GM15510 (cell line): ENCODE measurements around the gene BSX.

Experiments
- POLR2A ChIP-seq: IDR thresholded peaks from 3 replicates; pipeline ENCODE4 v1.6.1; 2011; ENCODE audit warnings: borderline replicate concordance; ENCODE audit not compliant: insufficient read length; ENCODE audit errors: extremely low read depth

BSX gene

DNA sequence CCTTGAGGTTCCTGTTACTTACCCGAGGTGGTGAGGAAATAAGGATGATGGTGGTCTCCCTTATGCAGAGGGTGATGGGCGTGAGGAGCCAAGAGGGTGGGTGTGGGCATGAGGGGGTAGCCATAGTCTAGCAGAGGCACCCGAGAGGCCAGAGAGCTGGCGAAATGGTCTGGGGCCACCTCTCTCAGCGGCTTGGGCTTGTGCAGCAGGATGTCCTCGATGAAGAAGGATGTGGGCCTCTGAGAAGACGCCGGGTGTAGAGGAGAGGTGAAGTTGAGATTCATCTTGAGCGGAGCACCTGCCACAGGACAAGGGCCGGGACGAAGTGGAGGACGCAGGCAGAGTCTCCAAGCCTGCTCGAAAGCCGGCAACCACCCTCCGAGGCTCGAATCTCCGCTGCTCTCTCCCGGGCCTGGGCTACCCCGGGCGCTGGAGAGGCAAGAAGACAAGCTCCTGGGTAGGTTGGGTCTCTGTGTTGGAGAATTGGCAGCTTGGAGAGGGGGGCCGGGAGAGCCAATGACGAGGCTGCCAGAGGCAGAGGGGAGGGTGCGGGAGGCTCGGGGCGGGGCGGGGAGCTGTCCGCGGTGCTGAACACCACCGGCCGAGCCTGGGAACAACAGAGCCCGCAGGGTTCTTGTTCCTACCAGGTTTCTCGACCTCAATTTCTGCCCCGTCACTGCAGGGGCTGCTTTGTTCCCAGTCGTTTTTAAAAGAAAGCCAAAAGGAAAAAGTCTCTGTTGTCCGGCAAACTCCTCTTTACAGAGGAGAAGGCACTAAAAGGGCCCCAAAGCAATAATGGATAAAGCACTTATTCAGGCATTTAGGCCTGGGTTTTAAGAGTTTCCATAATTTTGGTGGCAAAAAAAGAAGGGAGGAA is at the start of gene BSX:
Gene BSX, minus strand, starts transcription at position 447 of the 877 bp plus-strand sequence. Its CDS starts 163 bp downstream, at position 284.
- TF ChIP-seq POLR2A, result no peak

DNA sequence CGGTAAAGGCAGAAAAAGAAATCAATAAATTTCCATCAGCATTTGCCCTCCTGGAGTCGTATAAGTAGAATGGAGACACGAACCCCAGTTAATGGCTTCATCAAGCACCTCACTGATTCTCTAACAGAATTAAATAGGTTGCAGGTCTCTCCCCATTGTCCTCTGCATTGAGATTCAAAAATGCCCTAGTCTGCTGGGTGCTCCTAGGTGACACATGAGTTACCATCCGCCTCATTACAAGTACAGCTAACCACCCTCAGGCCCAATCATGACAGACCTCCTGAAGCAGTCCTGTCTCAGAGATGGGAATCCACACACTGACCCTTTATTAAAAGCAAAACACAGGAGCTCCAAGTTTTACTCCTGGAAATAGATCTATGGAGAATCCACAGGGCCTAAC is 48.9 kb upstream of the BSX start:
- no peak for TF ChIP-seq POLR2A

DNA sequence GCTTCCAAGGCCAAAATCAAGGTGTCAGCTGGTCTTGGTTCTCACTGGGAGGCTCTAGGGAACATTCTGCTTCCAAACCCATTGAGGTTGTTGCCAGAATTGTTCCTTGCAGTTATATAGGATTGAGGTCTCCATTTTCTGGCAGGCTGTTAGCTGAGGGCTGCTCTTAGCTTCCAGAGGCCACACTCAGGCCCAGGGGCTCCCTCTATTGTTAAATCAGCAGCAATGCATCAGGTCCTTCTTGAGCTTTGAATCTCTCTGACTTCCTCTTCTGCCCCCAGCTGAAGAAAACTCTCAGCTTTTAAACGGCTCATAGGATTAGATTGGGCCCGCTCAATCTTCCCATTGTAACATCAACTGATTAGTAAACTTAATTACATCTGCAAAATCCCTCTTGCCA is 39.3 kb upstream of the BSX start:
- TF ChIP-seq POLR2A, result no peak

DNA sequence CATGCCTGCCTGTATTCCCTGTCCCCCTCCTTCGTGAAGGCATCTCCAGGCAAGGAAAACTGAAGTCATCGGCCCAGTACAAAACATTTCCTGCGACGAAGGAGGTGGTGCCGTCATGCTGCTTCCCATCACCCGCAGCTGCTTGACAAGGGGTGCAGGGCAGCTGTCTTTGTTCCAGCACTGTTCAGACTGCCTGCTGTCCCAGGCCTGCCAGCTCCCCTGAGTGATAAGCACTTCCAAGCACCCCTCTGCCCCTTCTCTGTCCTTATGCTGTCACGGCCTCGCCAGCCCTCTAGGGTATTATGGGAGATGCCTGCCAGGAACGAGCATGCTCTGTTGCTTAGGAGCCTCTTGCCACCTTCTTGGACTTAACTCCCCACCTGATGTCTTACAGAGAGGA is 37.1 kb upstream of the BSX start:
- no peak for TF ChIP-seq POLR2A

DNA sequence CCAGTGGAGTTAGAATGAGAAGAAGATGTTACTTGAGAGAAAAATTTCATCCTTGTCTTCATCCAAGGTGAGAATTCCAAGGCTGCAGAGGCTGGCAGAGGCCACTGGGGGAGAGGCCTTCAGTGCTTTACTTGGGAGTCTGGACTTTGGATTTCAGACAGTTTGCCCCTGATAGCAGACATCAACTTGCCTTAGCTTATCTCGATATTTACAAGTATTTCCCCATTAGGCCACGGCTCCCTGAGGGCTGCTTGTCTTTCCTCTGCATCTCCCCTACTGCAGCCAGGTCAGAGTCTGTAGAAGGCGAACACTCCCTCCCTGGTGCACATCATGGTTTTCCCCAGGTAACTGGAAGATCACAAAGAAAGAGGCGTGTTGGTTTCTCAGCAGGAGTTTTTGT is 29.9 kb upstream of the BSX start:
- no peak for TF ChIP-seq POLR2A

DNA sequence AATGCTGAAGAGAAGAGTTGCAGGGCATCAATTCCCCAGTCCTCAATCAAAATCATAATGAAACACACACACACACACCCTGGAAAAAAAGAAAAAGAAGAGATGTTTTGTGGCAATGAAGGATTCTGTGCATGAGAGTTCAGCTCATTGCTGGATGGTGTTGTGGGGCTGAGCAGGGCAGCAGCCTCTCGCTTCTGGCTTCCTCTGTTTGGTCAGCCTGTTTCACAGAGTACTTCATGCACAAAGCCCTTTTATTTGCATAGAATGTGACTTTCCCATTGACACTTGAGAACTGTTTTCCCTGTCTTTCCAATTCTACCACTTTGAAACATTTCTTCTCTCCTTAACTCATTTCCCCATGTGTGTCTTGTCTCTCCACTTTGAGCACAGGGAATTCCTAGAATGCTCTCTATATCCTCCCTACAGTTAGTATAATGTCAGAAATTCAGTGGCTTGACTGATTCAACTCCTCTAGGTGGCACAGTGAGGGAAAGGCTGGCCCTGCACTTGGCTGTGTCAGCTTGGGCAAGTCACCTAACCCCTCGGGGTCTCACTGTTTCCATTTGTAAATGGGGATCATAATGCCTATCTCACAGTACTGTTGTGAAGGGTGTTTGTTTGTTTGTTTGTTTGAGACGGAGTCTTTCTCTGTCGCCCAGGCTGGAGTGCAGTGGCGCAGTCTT is 25.4 kb upstream of the BSX start:
- TF ChIP-seq POLR2A, result no peak

DNA sequence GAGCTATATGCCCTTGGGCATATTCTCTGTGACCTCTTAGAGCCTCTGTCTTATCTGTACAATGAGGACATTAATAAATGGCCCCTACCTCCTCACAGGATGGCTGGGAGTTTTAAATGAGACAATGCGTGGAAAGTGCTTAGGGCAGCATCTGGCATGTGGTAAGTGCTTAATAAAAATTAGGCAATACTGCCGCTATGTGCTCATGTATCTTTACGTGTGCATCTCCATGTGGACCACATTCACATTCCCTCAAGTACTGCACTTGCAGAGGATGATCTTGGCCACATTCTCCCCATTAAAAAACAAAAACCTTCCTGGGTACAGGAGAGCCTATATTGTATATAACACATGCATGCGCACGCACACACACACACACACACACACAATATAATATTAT is 19.1 kb upstream of the BSX start:
- TF ChIP-seq POLR2A, result no peak

DNA sequence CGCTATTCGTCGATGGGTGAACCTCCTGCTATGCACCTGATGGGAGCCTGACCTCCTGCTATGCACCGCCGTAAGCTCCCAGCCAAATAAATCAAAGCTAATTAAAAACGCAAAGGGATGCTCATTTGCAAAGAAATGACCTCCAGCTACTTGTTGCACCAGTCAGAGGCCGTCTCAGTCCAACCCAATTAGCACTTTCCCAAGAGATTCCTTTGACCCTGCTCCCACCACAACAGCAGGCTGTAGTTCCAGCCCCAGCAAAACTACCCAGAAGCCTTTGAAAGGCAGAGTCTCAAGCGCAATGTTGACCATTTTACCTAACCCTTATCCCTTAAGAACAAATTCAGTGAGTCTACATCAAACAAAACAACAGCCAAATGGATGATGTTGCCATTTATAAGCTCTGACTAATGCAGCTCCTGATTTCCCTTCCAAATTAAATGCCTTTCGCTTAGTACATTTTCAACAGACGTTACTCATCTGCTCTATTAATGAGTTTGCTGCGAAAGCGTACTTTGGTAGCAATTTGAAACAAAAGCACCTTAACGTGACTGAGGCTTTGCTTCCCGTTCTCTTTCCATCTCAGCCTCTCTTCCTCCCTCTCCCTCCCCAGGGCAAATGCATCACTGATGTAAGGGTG is 17.2 kb upstream of the BSX start:
- TF ChIP-seq POLR2A, result no peak

DNA sequence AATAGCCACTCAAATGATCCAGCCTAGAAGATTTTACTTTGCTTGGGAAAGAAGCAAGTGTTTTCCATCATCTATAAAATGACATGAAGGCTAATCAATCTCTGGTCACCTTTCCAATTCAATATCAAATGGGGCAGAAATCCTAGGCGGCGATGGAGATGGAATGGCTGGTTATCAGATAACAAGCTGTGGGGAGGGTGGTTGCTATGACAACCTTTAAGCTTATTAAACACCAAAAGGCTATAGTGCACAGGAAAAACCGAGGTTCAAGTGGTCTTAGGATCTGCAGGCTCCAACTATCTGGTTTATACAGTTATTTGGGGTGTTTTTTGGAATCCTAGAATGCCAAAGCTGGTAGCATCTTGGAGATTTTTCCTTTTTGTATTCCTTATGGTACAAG is 13.9 kb upstream of the BSX start:
- TF ChIP-seq POLR2A, result no peak

DNA sequence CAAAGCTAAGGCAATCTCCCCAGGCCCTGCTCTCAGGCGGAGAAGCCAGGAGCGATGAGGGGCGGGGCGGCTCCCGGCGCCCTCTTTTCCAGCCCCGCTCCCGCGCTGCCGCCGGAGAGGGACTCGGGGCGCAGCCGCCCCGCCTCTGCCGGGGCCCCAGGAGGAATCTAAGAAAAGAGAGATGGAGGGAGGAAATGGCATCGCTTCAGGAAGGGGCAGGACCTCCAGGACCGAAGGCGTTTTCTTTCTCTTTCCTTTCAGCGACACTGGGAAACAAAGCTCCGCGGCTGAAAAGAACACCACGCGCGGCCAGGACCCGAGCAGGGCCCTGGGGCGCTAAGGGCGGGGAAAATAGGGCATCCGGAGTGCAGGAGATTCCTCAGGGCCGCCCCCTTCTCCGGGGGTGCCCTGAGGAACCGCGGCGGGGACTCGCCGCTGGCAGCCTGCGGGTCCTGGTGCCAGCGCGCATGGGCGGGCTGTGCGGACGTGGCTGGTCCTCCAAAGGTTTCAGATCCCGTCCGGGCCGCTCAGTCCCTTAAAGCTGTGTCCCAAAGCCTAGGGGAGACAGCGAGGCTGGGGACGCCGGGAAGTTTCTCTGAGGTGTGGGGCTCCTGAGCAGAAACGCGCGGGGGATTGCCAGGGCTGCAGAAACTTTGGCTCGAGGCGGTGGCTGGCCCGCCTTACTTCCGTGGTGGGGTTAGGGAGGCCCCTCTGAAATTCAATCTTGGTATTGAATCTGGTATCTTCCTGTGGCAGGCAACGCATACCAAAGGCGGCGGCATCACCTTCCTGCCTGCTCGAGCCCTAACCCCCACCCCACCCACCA is 2.8 kb upstream of the BSX start:
- TF ChIP-seq POLR2A, result no peak

DNA sequence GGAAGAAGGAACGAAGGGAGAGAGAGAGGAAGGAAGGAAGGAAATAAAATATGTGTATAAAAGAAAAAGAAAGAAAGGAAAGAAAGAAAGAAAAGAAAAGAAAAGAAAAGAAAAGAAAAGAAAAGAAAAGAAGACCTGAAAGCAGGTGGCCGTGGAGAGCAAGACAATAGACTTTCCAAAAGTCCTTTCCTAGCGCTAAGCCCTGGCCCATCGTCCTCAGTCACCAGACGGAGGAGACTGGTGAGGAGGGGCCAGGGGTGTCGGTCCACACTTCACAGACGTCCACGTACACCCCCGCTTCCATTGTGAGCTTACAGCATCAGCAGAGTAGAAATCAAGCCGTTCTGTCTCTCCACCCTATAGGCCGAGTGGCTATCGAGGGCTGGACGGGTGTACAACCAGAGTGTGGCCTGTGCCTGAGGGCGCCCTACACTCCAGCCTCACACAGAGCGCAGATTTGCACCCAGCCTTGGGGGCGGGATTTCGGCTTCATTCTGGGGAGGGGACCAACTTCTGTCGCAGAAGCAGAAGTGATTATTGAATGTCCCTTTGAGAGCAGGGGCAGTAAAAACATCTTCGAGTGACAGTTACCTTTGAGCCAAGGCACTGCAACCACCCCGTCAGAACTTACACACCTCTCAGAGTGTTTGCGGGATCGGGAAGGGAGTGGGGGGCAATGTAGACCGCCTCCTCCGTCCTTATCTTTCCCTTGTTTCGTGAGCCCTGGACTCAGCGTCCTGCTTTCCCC is 2.0 kb upstream of the BSX start:
- TF ChIP-seq POLR2A, result no peak

DNA sequence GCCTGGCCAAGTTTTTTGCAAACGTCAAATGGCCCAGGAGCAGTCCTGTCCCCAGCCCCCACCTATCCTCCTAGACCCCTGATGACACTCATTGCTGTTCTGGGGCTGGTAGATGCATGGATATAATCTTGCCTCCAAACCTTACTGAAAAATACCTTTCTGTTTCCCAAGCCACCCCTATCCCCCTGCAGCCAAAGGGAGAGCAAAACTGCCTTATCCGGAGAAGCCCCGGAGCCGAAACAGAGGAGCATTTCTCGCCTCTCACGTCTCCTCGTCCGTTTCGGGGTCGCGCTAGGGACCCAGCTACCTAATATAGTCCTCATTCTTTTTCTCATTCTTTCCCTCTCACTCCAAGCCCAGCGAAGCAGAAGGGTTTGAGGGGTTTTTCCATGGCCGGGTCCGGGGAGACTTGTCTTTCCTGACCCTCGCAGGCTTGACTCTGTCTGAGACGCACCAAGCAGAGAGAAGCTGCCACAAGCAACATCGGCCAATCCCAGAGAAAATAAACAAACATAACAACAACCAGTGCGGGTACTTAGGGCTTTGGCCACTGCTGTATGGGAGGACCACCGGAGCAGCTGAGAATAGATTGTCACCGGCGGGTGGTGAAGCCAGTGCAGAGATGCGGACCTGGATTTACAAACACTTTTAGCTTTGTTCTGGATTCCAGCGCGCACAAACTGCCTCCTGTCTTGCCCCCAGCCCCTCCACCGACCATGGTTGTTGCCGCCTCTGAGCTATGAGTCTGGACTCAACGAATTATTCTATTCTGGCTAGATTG is 1.6 kb downstream of the BSX start:
- TF ChIP-seq POLR2A, result no peak

DNA sequence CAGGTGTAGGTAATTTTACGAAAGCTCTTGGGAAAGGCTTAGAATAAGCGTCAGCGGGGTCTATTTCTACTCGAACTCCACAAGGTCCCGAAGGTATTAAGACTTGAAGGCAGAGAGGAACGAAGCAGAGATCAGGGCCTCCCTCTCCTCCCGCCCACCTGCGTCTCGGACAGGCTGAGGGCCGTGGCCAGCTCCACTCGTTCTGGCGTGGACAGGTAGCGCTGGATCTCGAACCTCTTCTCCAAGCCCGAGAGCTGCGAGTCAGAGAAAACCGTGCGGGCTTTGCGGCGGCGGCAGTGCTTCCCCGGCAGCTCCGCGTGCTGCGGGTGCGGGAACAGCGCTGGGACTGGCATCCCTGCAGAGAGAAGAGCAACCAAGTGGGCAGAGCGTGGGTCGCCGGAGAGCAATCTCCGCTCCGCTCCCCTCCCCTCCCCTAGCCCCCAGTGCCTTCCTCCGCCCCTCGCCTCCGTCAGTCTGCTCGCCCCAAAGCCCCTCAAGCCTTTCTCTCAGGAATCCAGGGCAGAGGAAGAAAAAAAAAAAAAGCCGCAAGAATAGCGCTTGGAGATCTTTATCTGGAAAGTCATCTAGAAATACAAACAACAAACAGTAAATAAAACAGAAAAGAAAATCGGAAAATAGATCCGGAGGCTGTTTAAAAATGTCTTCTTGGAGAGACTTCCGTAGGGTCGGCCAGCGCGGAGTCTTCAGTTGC is 2.4 kb downstream of the BSX start:
- no peak for TF ChIP-seq POLR2A
